HepG2 (cell line): ENCODE data around the gene TMEM165. TPM values are rescaled to one million over a fixed set of nuclear protein-coding genes. Genes with fewer than 3 reads are reported as not detected.

ENCODE experiments used
- ARID2 ChIP-seq: sonication (generic); formaldehyde crosslinking; IDR thresholded peaks from 2 replicates; pipeline ENCODE4 v1.8.1; 2022; ENCODE audit warnings: mild to moderate bottlenecking, missing genetic modification reagents, borderline replicate concordance
- BRD4 ChIP-seq: sonication (generic); formaldehyde crosslinking; IDR thresholded peaks from 2 replicates; pipeline ENCODE4 v1.4.0; 2020; ENCODE audit warnings: missing genetic modification reagents
- EP300 ChIP-seq, 3 experiments: sonication (generic) in 1 of 3; formaldehyde crosslinking in 1 of 3; IDR thresholded peaks; 2 replicates each; pipeline versions ENCODE4 v1.5.1 to v1.6.1; 2011 to 2020; ENCODE audit warnings: low read depth in 2 of 3, low read length in 2 of 3, borderline replicate concordance in 1 of 3, improper control_type of control experiment in 1 of 3, mild to moderate bottlenecking in 1 of 3, missing genetic modification reagents in 1 of 3, moderate library complexity in 1 of 3
- HNRNPLL ChIP-seq: fragments of 200-400 bp; formaldehyde crosslinking; IDR thresholded peaks from 2 replicates; pipeline ENCODE4 v1.6.1; 2017; ENCODE audit warnings: mild to moderate bottlenecking, low read depth, low read length; ENCODE audit not compliant: poor library complexity, severe bottlenecking
- KDM1A ChIP-seq: IDR thresholded peaks from 2 replicates; pipeline ENCODE4 v1.6.1; 2016; ENCODE audit warnings: missing compliant biosample characterization
- MTF2 ChIP-seq: sonication (generic); formaldehyde crosslinking; IDR thresholded peaks from 2 replicates; pipeline ENCODE4 v1.5.0; 2020; ENCODE audit warnings: missing genetic modification reagents, borderline replicate concordance
- NKX3-1 ChIP-seq: sonication (generic); formaldehyde crosslinking; IDR thresholded peaks from 2 replicates; pipeline ENCODE4 v1.5.0; 2020; ENCODE audit warnings: missing genetic modification reagents
- NONO ChIP-seq, 2 experiments: fragments of 450-650 bp in 1 of 2; sonication (generic) in 1 of 2; formaldehyde crosslinking in 1 of 2; IDR thresholded peaks in 1 of 2; conservative IDR thresholded peaks in 1 of 2; 2 replicates each; pipeline versions ENCODE4 v1.6.1 to v1.8.0; 2017 to 2022; ENCODE audit warnings: mild to moderate bottlenecking in 1 of 2, missing genetic modification reagents in 1 of 2, moderate library complexity in 1 of 2
- PPARG ChIP-seq: conservative IDR thresholded peaks from 2 replicates; pipeline ENCODE4 v1.6.1; 2016; ENCODE audit warnings: missing biosample characterization, missing genetic modification reagents
- RBM39 ChIP-seq: fragments of 200-400 bp; formaldehyde crosslinking; IDR thresholded peaks from one replicate; pipeline ENCODE4 v1.6.1; 2018; ENCODE audit warnings: antibody characterized with exemption, mild to moderate bottlenecking, low read depth, low read length; ENCODE audit not compliant: poor library complexity, severe bottlenecking
- SIX1 ChIP-seq: sonication (generic); formaldehyde crosslinking; IDR thresholded peaks from 2 replicates; pipeline ENCODE4 v1.4.0; 2020; ENCODE audit warnings: missing genetic modification reagents, borderline replicate concordance
- TCF7L2 ChIP-seq: IDR thresholded peaks from 2 replicates; pipeline ENCODE4 v1.6.1; 2011; ENCODE audit warnings: mild to moderate bottlenecking, low read depth, low read length, moderate library complexity
- ZNF256 ChIP-seq: sonication (generic); formaldehyde crosslinking; conservative IDR thresholded peaks from 2 replicates; pipeline ENCODE4 v1.4.0; 2020; ENCODE audit warnings: missing genetic modification reagents
- ZNF788 ChIP-seq: sonication (generic); formaldehyde crosslinking; IDR thresholded peaks from 2 replicates; pipeline ENCODE4 v1.5.0; 2020; ENCODE audit warnings: mild to moderate bottlenecking, missing genetic modification reagents, borderline replicate concordance
- polyA plus RNA-seq, 8 experiments: library from polyadenylated mRNA; depleted of rRNA in 3 of 8; stranded (reverse) in 7 of 8; unstranded in 1 of 8; fragments of >200 nt; fragmentation: Illumina TruSeq in 4 of 8; extraction: Trizol in 4 of 8; gene quantifications; 2 replicates each; pipeline versions ENCODE4 v1.2.1 to v1.2.3, GENCODE V29; 2011 to 2016; ENCODE audit warnings: low read depth in 4 of 8, missing spikeins in 1 of 8, mixed read lengths in 1 of 8; ENCODE audit not compliant: insufficient read depth in 1 of 8
- total RNA-seq, 5 experiments: library from RNA; depleted of rRNA; stranded (reverse); fragments of >200 nt; fragmentation: Illumina TruSeq; extraction: Trizol; gene quantifications; 2 replicates each; pipeline ENCODE4 v1.2.3, GENCODE V29; 2016; ENCODE audit warnings: low read depth in 1 of 5
- TF ChIP-seq, protein P1 (sequence below): sonication (generic); formaldehyde crosslinking; IDR thresholded peaks from 2 replicates; pipeline ENCODE4 v1.5.0; 2020; ENCODE audit warnings: mild to moderate bottlenecking, missing genetic modification reagents, moderate library complexity
- TF ChIP-seq, protein P2 (sequence below): IDR thresholded peaks from 2 replicates; pipeline ENCODE4 v1.6.1; 2016
- TF ChIP-seq, protein P3 (sequence below): sonication (generic); formaldehyde crosslinking; IDR thresholded peaks from 2 replicates; pipeline ENCODE4 v1.4.0; 2020; ENCODE audit warnings: mild to moderate bottlenecking, missing genetic modification reagents
- TF ChIP-seq, protein P4 (sequence below): sonication (generic); formaldehyde crosslinking; IDR thresholded peaks from 2 replicates; pipeline ENCODE4 v1.5.0; 2020; ENCODE audit warnings: mild to moderate bottlenecking, missing genetic modification reagents

TMEM165 gene
- total and polyA plus RNA-seq, 2 of the 13 experiments (the other 11 are each of a cell fraction or from before 2014, with no cell fraction given) = 54.6 to 103 TPM

DNA sequence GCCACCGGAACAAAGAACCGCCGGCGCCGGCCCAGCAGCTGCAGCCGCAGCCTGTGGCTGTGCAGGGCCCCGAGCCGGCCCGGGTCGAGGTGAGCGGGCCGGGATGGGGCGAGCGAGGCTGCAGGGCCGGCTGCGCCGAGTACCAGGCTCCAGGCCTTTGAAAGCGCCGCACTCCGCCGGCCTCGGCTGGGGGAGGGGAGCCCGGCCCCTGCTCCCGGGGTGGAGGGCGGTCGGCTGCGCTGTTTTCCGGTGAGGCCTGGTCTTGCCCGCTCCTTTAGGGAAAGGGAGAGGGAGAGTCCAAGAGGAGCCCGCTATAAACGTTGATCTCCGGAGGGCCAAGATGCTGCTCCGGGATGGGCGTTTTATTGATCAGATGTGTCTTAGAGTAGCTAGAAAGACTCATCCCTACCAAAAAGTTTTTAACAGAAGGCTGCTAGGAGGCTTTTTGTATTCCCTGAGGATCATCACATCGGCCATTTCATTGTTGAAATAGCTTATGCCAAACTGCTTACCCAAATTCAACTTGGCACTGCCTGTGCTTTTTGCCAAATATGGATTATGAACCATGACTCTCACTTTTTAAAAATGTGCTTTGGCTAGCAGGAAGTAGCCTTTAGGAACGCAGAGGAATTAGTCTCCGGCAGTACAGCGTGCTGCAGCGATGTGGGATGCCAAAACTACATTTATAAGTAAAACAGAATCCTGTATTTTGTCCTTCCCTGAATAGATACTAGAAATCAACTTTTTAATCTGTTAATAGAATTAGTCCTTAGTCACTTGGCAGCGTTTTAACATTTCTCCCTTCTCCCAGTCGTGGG, 760 bp downstream of the TMEM165 start (continued):
- no peak for TF ChIP-seq KDM1A (CRISPR knock-in tag)
- no peak for TF ChIP-seq TCF7L2
- 0 out of 2 replicates have a peak, but pooled peaks have one; percentile 23 for TF ChIP-seq NKX3-1
- TF ChIP-seq, protein P1, sequence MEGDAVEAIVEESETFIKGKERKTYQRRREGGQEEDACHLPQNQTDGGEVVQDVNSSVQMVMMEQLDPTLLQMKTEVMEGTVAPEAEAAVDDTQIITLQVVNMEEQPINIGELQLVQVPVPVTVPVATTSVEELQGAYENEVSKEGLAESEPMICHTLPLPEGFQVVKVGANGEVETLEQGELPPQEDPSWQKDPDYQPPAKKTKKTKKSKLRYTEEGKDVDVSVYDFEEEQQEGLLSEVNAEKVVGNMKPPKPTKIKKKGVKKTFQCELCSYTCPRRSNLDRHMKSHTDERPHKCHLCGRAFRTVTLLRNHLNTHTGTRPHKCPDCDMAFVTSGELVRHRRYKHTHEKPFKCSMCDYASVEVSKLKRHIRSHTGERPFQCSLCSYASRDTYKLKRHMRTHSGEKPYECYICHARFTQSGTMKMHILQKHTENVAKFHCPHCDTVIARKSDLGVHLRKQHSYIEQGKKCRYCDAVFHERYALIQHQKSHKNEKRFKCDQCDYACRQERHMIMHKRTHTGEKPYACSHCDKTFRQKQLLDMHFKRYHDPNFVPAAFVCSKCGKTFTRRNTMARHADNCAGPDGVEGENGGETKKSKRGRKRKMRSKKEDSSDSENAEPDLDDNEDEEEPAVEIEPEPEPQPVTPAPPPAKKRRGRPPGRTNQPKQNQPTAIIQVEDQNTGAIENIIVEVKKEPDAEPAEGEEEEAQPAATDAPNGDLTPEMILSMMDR (CRISPR knock-in tag) = no peak
- TF ChIP-seq NONO (IDR thresholded peaks at IDR 0.05) = no peak
- no peak for TF ChIP-seq NONO (CRISPR knock-in tag; conservative IDR thresholded peaks at IDR 0.05)
- TF ChIP-seq RBM39 = no peak
- no peak for TF ChIP-seq PPARG (CRISPR knock-in tag)
- TF ChIP-seq HNRNPLL = peak; percentile 20
- TF ChIP-seq, protein P2, sequence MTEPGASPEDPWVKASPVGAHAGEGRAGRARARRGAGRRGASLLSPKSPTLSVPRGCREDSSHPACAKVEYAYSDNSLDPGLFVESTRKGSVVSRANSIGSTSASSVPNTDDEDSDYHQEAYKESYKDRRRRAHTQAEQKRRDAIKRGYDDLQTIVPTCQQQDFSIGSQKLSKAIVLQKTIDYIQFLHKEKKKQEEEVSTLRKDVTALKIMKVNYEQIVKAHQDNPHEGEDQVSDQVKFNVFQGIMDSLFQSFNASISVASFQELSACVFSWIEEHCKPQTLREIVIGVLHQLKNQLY (CRISPR knock-in tag) = no peak
- TF ChIP-seq, protein P3, sequence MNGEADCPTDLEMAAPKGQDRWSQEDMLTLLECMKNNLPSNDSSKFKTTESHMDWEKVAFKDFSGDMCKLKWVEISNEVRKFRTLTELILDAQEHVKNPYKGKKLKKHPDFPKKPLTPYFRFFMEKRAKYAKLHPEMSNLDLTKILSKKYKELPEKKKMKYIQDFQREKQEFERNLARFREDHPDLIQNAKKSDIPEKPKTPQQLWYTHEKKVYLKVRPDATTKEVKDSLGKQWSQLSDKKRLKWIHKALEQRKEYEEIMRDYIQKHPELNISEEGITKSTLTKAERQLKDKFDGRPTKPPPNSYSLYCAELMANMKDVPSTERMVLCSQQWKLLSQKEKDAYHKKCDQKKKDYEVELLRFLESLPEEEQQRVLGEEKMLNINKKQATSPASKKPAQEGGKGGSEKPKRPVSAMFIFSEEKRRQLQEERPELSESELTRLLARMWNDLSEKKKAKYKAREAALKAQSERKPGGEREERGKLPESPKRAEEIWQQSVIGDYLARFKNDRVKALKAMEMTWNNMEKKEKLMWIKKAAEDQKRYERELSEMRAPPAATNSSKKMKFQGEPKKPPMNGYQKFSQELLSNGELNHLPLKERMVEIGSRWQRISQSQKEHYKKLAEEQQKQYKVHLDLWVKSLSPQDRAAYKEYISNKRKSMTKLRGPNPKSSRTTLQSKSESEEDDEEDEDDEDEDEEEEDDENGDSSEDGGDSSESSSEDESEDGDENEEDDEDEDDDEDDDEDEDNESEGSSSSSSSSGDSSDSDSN = peak; percentile 82; the same call in 1 of the 2 replicates
- TF ChIP-seq MTF2 (CRISPR knock-in tag) = no peak
- no peak for TF ChIP-seq ARID2 (CRISPR knock-in tag)
- no peak for TF ChIP-seq ZNF788 (CRISPR knock-in tag)
- TF ChIP-seq ZNF256 (CRISPR knock-in tag) = no peak
- no peak for TF ChIP-seq SIX1 (CRISPR knock-in tag)
- TF ChIP-seq EP300 (IDR thresholded peaks at IDR 0.05; ENCODE audit: low read depth in 2 of 2, low read length in 2 of 2) = no peak
- no peak for TF ChIP-seq EP300 (CRISPR knock-in tag; IDR thresholded peaks at IDR 0.05; ENCODE audit: borderline replicate concordance)
- TF ChIP-seq BRD4 (CRISPR knock-in tag) = no peak
- TF ChIP-seq, protein P4, sequence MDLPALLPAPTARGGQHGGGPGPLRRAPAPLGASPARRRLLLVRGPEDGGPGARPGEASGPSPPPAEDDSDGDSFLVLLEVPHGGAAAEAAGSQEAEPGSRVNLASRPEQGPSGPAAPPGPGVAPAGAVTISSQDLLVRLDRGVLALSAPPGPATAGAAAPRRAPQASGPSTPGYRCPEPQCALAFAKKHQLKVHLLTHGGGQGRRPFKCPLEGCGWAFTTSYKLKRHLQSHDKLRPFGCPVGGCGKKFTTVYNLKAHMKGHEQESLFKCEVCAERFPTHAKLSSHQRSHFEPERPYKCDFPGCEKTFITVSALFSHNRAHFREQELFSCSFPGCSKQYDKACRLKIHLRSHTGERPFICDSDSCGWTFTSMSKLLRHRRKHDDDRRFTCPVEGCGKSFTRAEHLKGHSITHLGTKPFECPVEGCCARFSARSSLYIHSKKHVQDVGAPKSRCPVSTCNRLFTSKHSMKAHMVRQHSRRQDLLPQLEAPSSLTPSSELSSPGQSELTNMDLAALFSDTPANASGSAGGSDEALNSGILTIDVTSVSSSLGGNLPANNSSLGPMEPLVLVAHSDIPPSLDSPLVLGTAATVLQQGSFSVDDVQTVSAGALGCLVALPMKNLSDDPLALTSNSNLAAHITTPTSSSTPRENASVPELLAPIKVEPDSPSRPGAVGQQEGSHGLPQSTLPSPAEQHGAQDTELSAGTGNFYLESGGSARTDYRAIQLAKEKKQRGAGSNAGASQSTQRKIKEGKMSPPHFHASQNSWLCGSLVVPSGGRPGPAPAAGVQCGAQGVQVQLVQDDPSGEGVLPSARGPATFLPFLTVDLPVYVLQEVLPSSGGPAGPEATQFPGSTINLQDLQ = no peak
